ENCODE results near the gene SELE. TPM values are rescaled to one million over a fixed set of nuclear protein-coding genes. Genes with fewer than 3 reads are reported as not detected.

The SELE gene
- total RNA-seq, 1 experiment from 2014 or later: not detected

DNA sequence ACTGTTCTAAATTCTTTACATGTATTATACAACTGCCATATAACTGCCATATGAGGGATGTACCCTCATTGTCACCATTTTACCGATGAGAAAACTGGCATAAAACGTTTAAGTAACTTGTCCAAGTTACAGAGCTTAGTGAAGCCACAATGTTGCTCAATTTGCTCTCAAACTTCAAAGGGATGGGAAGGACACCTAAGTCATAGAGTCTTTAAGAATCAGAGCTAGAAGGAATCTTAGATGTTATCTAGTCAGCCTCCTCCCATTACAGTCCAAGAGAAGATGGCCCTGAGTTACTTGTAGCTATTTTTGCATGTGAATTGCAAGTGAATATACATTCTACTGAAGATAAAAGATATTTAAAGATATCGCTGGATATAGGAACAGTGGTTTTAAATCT is 54.2 kb downstream of the SELE start:
- no peaks in the 10 kb centered on the region for H3K9me3 Mint-ChIP-seq (ENCODE audit: unreplicated experiment)
- H3K27me3 Mint-ChIP-seq (ENCODE audit: insufficient read depth, unreplicated experiment): peaks cover 12% of the 10 kb centered on the region
- no TSS peak for BruUV-seq (replicated peaks)
- no peaks in the 10 kb centered on the region for H3K4me1 Mint-ChIP-seq (ENCODE audit: low read depth, unreplicated experiment)
- H3K4me1 ChIP-seq: 0 out of 2 replicates have a peak, but pooled peaks cover 4% of the 10 kb centered on the region
- no peak for DNase-seq
- TF ChIP-seq, protein P1, sequence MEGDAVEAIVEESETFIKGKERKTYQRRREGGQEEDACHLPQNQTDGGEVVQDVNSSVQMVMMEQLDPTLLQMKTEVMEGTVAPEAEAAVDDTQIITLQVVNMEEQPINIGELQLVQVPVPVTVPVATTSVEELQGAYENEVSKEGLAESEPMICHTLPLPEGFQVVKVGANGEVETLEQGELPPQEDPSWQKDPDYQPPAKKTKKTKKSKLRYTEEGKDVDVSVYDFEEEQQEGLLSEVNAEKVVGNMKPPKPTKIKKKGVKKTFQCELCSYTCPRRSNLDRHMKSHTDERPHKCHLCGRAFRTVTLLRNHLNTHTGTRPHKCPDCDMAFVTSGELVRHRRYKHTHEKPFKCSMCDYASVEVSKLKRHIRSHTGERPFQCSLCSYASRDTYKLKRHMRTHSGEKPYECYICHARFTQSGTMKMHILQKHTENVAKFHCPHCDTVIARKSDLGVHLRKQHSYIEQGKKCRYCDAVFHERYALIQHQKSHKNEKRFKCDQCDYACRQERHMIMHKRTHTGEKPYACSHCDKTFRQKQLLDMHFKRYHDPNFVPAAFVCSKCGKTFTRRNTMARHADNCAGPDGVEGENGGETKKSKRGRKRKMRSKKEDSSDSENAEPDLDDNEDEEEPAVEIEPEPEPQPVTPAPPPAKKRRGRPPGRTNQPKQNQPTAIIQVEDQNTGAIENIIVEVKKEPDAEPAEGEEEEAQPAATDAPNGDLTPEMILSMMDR (IDR thresholded peaks at IDR 0.05; ENCODE audit: insufficient read depth in 1 of 2, low read depth in 1 of 2, low read length in 1 of 2, severe bottlenecking in 1 of 2, unreplicated experiment in 1 of 2): no peak
- H3K4me3 Mint-ChIP-seq (ENCODE audit: unreplicated experiment): no peak overlapping the region
- ChIA-PET CTCF (no interaction called here), POLR2A (no interaction called here)
- H3K27ac Mint-ChIP-seq (ENCODE audit: unreplicated experiment): no peak overlapping the region
- H3K4me3 ChIP-seq (ENCODE audit: low read depth, low read length): no peak overlapping the region
- no peaks in the 10 kb centered on the region for H3K9me3 ChIP-seq
- intact Hi-C loops (cut with micrococcal nuclease; ENCODE audit: unreplicated experiment): no loop called here
- H3K36me3 Mint-ChIP-seq (ENCODE audit: insufficient read depth, unreplicated experiment): no peaks in the 10 kb centered on the region
- H3K36me3 ChIP-seq (ENCODE audit: control insufficient read depth, insufficient read depth, low read length): no peaks in the 10 kb centered on the region
- no peaks in the 10 kb centered on the region for H3K27me3 ChIP-seq (replicated peaks; ENCODE audit: control insufficient read depth, insufficient read depth, low read length)

DNA sequence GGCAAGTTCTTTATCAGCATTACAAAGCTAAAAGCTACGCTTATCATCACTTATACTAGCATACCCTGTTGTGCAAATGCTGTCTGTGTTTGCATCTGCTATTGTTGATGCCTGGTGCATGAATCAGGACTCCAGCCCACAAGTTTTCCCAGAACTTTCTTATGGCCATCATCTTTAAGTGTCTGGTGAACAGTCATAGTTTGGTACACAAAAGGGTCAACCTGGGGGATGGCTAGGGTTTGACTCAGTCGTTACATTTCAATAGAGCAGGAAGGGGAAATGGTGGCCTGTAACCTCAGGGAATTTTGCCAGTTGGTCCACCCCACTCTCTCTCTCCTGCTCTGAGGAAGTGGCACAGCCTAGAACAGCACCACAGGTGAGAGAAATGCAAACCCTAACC is 57.9 kb downstream of the SELE start:
- no peak overlapping the region for H3K27ac Mint-ChIP-seq (ENCODE audit: unreplicated experiment)
- Histone ChIP-seq H3K9me3 (no peaks in the 10 kb centered on the region), H3K4me3 (ENCODE audit: low read depth, low read length) (no peak overlapping the region), H3K36me3 (ENCODE audit: control insufficient read depth, insufficient read depth, low read length) (no peaks in the 10 kb centered on the region), H3K27me3 (replicated peaks; ENCODE audit: control insufficient read depth, insufficient read depth, low read length) (no peaks in the 10 kb centered on the region), H3K4me1 (0 out of 2 replicates have a peak, but pooled peaks cover 3% of the 10 kb centered on the region)
- H3K4me1 Mint-ChIP-seq (ENCODE audit: low read depth, unreplicated experiment): no peaks in the 10 kb centered on the region
- CTCF ChIA-PET: no interaction called here
- no peak for DNase-seq
- peaks cover 8% of the 10 kb centered on the region for H3K27me3 Mint-ChIP-seq (ENCODE audit: insufficient read depth, unreplicated experiment)
- no peaks in the 10 kb centered on the region for H3K9me3 Mint-ChIP-seq (ENCODE audit: unreplicated experiment)
- H3K4me3 Mint-ChIP-seq (ENCODE audit: unreplicated experiment): no peak overlapping the region
- intact Hi-C loops (cut with micrococcal nuclease; ENCODE audit: unreplicated experiment): no loop called here
- TF ChIP-seq, protein P1 (IDR thresholded peaks at IDR 0.05; ENCODE audit: insufficient read depth in 1 of 2, low read depth in 1 of 2, low read length in 1 of 2, severe bottlenecking in 1 of 2, unreplicated experiment in 1 of 2): no peak
- no peaks in the 10 kb centered on the region for H3K36me3 Mint-ChIP-seq (ENCODE audit: insufficient read depth, unreplicated experiment)
- BruUV-seq (replicated peaks): no TSS peak
- POLR2A ChIA-PET: no interaction called here

Other genes with a start within 250 kb of the SELE start
- 28.7 and 31.5 TPM in 2 replicates for gene SLC19A2, start 248.1 kb downstream of the SELE start, total RNA-seq (2022)
- gene F5, start 147.6 kb downstream of the SELE start, total RNA-seq (2022): 0.50 and 0.74 TPM in 2 replicates
- gene SELP, start 104.0 kb downstream of the SELE start, total RNA-seq (2022): not detected in 2 replicates
- gene SELL, start 22.5 kb downstream of the SELE start, total RNA-seq (2022): not detected in 2 replicates
- 6.9 and 7.9 TPM in 2 replicates for gene METTL18, start 60.8 kb upstream of the SELE start, total RNA-seq (2022)
- 5.9 and 6.7 TPM in 2 replicates for gene SCYL3, start 159.8 kb upstream of the SELE start, total RNA-seq (2022)

Measured in Caco-2 (cell line).